ENCODE results near the gene ING1.

DNA sequence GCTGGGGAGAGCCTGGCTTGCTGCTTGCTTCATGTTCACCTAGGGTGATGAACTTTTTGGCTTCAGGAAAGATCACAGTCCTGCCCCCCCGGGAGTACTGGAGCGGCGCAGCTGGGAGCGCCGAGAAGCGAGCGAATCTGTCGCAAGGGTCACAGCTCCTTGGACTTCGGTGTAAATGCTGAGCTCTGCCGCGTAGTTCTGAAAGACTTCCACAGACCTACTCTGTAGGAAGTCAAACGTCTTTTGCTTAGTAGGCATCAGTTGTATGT lies 2.7 kb downstream of the ING1 start:
- TF ChIP-seq SUZ12 (IDR thresholded peaks at IDR 0.05; ENCODE audit: extremely low read depth, insufficient read depth, insufficient read length) (no peak), YY1 (IDR thresholded peaks at IDR 0.05; ENCODE audit: insufficient read depth, insufficient read length) (no peak), ZNF274 (IDR thresholded peaks at IDR 0.05; ENCODE audit: low read depth, low read length) (no peak)

Data from NT2/D1 (cell line).